Thyroid gland (tissue), 4 donors: ENCODE measurements around the gene AKAP6. TPM values are rescaled to one million over a fixed set of nuclear protein-coding genes. Genes with fewer than 3 reads are reported as not detected.

Experiments
- DNase-seq, 2 donors: peaks; one replicate each; pipeline ENCODE4 v3.0.0-alpha.2; 2019
- H3K27ac ChIP-seq, 3 donors: fragments of 200-600 bp; sonication (generic); 1 replicate in 2 of 3; 2 replicates in 1 of 3; pipeline ENCODE4 v1.5.1; 2016 to 2019; ENCODE audit warnings: mild to moderate bottlenecking in 1 of 3, moderate library complexity in 1 of 3
- H3K27me3 ChIP-seq: fragments of 200-600 bp; sonication (generic); one replicate; pipeline ENCODE4 v1.5.1; 2019
- H3K36me3 ChIP-seq, 2 donors: fragments of 200-600 bp; sonication (generic); one replicate each; pipeline ENCODE4 v1.5.1; 2016 to 2019
- H3K4me1 ChIP-seq, 2 donors: fragments of 200-600 bp; sonication (generic); one replicate each; pipeline ENCODE4 v1.5.1; 2017 to 2019
- H3K4me3 ChIP-seq, 3 donors: fragments of 200-600 bp; sonication (generic); replicated peaks in 1 of 3; 1 replicate in 2 of 3; 2 replicates in 1 of 3; pipeline ENCODE4 v1.5.1; 2016; ENCODE audit warnings: mild to moderate bottlenecking in 1 of 3
- H3K9me3 ChIP-seq: fragments of 200-600 bp; sonication (generic); one replicate; pipeline ENCODE4 v1.5.1; 2017
- POLR2A ChIP-seq, 2 donors: fragments of 450-650 bp; IDR thresholded peaks; one replicate each; pipeline ENCODE4 v1.6.1; 2017; ENCODE audit warnings: antibody characterized with exemption in 2 of 2, mild to moderate bottlenecking in 2 of 2, moderate library complexity in 1 of 2
- WGBS, 2 donors: methylation state at CpG; one replicate each; pipeline ENCODE4 v1.1.5; 2017; 5-methylcytosine and 5-hydroxymethylcytosine counted together
- intact Hi-C: fragments of 100-400 bp; cut with DNase I; formaldehyde crosslinking; loops from one replicate; pipeline ENCODE4 v1.15.1; 2023
- total RNA-seq, 4 donors: library from RNA; depleted of rRNA; stranded (reverse); fragments of >200 nt; gene quantifications; one replicate each; pipeline ENCODE4 v1.2.3, GENCODE V29; 2016
- TF ChIP-seq, protein P1 (sequence below), 6 experiments: fragments of 200-600 bp in 3 of 6; fragments of 450-650 bp in 3 of 6; sonication (generic) in 3 of 6; IDR thresholded peaks; one replicate each; pipeline ENCODE4 v1.5.1; 2016 to 2019; ENCODE audit warnings: antibody characterized with exemption in 6 of 6, mild to moderate bottlenecking in 2 of 6, inconsistent platforms in 1 of 6, moderate library complexity in 1 of 6

Gene AKAP6
- total RNA-seq, 4 donors from 2014 or later = 13.0 to 34.5 (median 22.7) TPM

DNA sequence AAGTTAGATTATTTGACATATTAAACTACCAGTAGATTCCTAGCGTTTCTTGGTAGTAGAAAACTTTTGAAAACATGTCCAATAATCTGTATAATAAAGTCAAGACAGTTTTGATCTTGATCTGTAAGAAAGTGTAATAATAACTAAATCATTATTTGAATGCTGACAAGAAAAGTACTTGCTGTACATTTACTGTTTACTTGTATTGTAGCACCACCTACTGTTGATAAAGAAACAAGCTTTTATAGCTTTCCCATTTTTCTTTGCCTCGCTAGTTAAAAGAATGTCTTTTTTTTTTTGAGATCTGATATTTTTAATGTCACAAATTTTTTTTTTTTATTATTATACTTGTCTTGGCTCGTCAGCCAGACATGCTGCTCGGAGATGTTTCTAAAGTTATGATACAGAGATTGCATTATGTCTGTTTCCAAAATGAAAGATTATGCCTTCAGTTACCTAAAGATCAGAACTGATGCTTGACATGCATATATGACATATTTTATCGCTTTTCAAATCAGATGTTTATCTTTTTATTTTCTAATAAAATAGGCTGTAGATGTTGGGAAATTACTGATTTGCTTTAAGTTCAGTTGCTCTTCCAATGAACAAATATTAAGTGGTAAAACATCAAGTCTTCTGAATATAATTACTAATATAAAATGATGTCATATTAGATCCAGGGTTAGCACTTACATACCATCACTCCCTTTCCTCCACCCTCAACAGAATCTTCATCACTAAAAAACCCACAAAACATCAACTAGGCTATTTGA lies 140.5 kb downstream of the AKAP6 start:
- peaks cover 11 to 18% of the 10 kb centered on the region in 2 donors for H3K4me1 ChIP-seq

GRCh38 chr14:32470161-32470715 lies 141.1 kb downstream of the AKAP6 start:
- Histone ChIP-seq H3K4me3 (no peak overlapping the region), H3K4me1 (peaks cover 11 to 18% of the 10 kb centered on the region in 2 donors), H3K9me3 (no peaks in the 10 kb centered on the region), H3K36me3 (no peaks in the 10 kb centered on the region), H3K27ac (no peak overlapping the region), H3K27me3 (no peaks in the 10 kb centered on the region)
- 62 to 86% methylated on average over 4 of the region's 4 CpGs for WGBS, 2 donors
- intact Hi-C loops = loop anchor here (10.0 kb wide), 1 partner anchor 395 kb away; the partner anchor contains the start of gene ARHGAP5
- no peak for TF ChIP-seq POLR2A (IDR thresholded peaks at IDR 0.05)
- TF ChIP-seq, protein P1, sequence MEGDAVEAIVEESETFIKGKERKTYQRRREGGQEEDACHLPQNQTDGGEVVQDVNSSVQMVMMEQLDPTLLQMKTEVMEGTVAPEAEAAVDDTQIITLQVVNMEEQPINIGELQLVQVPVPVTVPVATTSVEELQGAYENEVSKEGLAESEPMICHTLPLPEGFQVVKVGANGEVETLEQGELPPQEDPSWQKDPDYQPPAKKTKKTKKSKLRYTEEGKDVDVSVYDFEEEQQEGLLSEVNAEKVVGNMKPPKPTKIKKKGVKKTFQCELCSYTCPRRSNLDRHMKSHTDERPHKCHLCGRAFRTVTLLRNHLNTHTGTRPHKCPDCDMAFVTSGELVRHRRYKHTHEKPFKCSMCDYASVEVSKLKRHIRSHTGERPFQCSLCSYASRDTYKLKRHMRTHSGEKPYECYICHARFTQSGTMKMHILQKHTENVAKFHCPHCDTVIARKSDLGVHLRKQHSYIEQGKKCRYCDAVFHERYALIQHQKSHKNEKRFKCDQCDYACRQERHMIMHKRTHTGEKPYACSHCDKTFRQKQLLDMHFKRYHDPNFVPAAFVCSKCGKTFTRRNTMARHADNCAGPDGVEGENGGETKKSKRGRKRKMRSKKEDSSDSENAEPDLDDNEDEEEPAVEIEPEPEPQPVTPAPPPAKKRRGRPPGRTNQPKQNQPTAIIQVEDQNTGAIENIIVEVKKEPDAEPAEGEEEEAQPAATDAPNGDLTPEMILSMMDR (IDR thresholded peaks at IDR 0.05) = no peak
- DNase-seq = no peak

More for the DNA sequence above, 140.5 kb downstream of the AKAP6 start:
- WGBS, 2 donors = 23 to 25% methylated on average over 5 of the region's 5 CpGs
- intact Hi-C loops = loop anchor here (10.0 kb wide), 1 partner anchor 395 kb away; the partner anchor contains the start of gene ARHGAP5
- DNase-seq = no peak
- Histone ChIP-seq H3K36me3 (no peaks in the 10 kb centered on the region), H3K27ac (no peak overlapping the region), H3K9me3 (no peaks in the 10 kb centered on the region), H3K4me3 (no peak overlapping the region), H3K27me3 (no peaks in the 10 kb centered on the region)
- TF ChIP-seq, protein P1 (IDR thresholded peaks at IDR 0.05) = peak in 5 of 6 experiments; percentile 40 to 86 (median 45)
- TF ChIP-seq POLR2A (IDR thresholded peaks at IDR 0.05) = no peak

DNA sequence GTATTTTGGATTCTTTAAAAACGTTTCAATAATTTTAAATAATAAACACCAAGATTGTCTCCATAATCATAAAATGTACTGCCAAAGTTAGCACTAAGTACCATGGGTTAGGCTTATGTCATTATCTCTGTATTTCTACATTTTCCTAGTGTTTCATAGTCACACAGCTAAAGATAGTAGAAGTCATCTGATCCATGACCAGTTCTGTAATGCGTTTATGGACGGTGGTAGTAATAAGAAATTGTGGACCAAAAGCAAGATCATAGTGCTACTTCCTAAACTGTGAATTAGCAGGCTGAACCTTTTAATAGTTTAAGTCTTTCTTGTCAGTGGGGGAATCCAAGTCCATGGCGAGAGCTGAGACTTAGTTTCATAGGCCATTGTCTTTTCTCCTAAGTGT lies 142.1 kb downstream of the AKAP6 start:
- 87 to 93% methylated on average over 4 of the region's 4 CpGs for WGBS, 2 donors
- TF ChIP-seq, protein P1 (IDR thresholded peaks at IDR 0.05) = no peak
- TF ChIP-seq POLR2A (IDR thresholded peaks at IDR 0.05) = no peak
- peaks cover 11 to 18% of the 10 kb centered on the region in 2 donors for H3K4me1 ChIP-seq
- H3K9me3 ChIP-seq = no peaks in the 10 kb centered on the region
- no peaks in the 10 kb centered on the region for H3K27me3 ChIP-seq
- intact Hi-C loops = loop anchor here (10.0 kb wide), 1 partner anchor 396 kb away; the partner anchor contains the start of gene ARHGAP5
- no peak overlapping the region for H3K4me3 ChIP-seq
- DNase-seq = no peak
- no peaks in the 10 kb centered on the region for H3K36me3 ChIP-seq
- H3K27ac ChIP-seq = no peak overlapping the region

- intact Hi-C loops = loop anchor here (10.0 kb wide), 1 partner anchor 397 kb away; the partner anchor contains the start of gene ARHGAP5
- Histone ChIP-seq H3K27me3 (no peaks in the 10 kb centered on the region), H3K4me1 (peaks cover 11 to 18% of the 10 kb centered on the region in 2 donors), H3K4me3 (no peak overlapping the region), H3K9me3 (no peaks in the 10 kb centered on the region), H3K27ac (no peak overlapping the region), H3K36me3 (no peaks in the 10 kb centered on the region)
- WGBS, 2 donors = 76 to 95% methylated on average over 1 of the region's 1 CpG
- no peak for TF ChIP-seq POLR2A (IDR thresholded peaks at IDR 0.05)
- TF ChIP-seq, protein P1 (IDR thresholded peaks at IDR 0.05) = no peak
- no peak for DNase-seq
Measured at GRCh38 chr14:32472076-32472475, 143.0 kb downstream of the AKAP6 start.
